ENCODE measurements around the gene NPPB.

The NPPB gene

DNA sequence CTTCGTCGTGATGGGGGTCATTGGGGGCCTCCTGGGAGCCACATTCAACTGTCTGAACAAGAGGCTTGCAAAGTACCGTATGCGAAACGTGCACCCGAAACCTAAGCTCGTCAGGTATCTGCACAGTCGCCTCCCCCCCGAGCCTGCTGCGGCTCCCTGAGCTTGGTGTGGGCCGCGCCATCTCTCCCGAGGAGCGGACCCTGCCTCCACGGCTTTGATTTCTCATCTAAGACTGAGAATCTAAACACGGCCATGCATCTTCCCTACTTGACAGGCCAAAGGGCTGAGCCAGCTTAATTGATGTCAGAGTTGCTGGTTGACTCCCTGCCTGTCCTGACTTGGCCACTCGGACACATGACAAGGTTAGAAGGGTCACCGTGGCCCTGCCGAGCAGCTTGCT, 30.2 kb downstream of the NPPB start:
- peaks cover 0 to 2% of the 10 kb centered on the region in 2 donors for H3K9me3 ChIP-seq (replicated peaks in 1 of 2; ENCODE audit: control insufficient read depth in 2 of 2, insufficient read depth in 1 of 2, low read depth in 1 of 2, low read length in 2 of 2)
- no CpG with 5 or more reads among the region's 19 CpGs for WGBS, 2 donors (ENCODE audit: extremely low coverage in 2 of 2, insufficient read length in 2 of 2, insufficient replicate concordance in 1 of 2)
- H3K36me3 ChIP-seq (replicated peaks in 1 of 2; ENCODE audit: control insufficient read depth in 2 of 2, insufficient read depth in 2 of 2, low read length in 2 of 2): peaks cover 66 to 94% of the 10 kb centered on the region in 2 donors
- no peak overlapping the region for H3K4me3 ChIP-seq (ENCODE audit: low read length in 2 of 2)
- no peaks in the 10 kb centered on the region for H3K79me1 ChIP-seq (ENCODE audit: low read depth, low read length)
- H4K91ac ChIP-seq (ENCODE audit: low read depth, low read length, poor library complexity): no peak overlapping the region
- no peak overlapping the region for H3K23ac ChIP-seq (ENCODE audit: low read depth, low read length, poor library complexity)
- no peak overlapping the region for H3K4me2 ChIP-seq (ENCODE audit: insufficient read depth, low read length, poor library complexity, severe bottlenecking)
- no peak overlapping the region for H2AK5ac ChIP-seq (ENCODE audit: low read depth, low read length)
- no peak for DNase-seq (ENCODE audit: low spot score)
- H3K4ac ChIP-seq (ENCODE audit: low read length): no peak overlapping the region
- H4K8ac ChIP-seq (ENCODE audit: low read depth, low read length): no peak overlapping the region
- no peak overlapping the region for H3K27ac ChIP-seq (replicated peaks; ENCODE audit: low read length)
- no peak overlapping the region for H2BK5ac ChIP-seq (ENCODE audit: low read length)
- H3K4me1 ChIP-seq (ENCODE audit: control insufficient read depth in 2 of 2, insufficient read depth in 1 of 2, low read depth in 1 of 2, low read length in 2 of 2): no peaks in the 10 kb centered on the region
- H2AFZ ChIP-seq (ENCODE audit: low read length): no peak overlapping the region
- H3K18ac ChIP-seq (ENCODE audit: low read length): no peak overlapping the region
- H3K9ac ChIP-seq (ENCODE audit: low read depth, low read length, poor library complexity): no peak overlapping the region
- no peaks in the 10 kb centered on the region for H3K27me3 ChIP-seq (ENCODE audit: control insufficient read depth in 3 of 3, insufficient read depth in 3 of 3, low read depth in 1 of 3, low read length in 3 of 3)
- H3K14ac ChIP-seq (ENCODE audit: low read length): no peak overlapping the region
- no peak overlapping the region for H2BK12ac ChIP-seq (ENCODE audit: low read length)
- H2BK120ac ChIP-seq (ENCODE audit: low read depth, low read length): no peak overlapping the region
- no peak overlapping the region for H2BK15ac ChIP-seq (ENCODE audit: low read length)

DNA sequence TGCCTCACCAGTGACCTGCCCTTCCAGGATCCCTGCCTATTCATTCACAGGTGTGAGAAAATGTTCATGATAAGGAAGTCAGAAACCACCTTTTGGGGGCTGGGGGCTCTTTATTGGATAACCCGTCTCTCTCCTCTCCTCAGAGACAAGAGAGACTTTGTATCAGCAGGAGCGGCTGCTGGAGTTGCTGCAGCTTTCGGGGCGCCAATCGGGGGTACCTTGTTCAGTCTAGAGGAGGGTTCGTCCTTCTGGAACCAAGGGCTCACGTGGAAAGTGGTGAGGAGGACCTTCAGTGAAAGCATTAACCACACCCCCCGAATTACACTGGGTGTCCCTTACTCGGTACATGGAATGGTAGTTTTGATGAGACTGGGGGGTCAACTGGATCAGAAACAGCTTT, 31.8 kb downstream of the NPPB start:
- H3K79me1 ChIP-seq (ENCODE audit: low read depth, low read length): no peaks in the 10 kb centered on the region
- no peak overlapping the region for H2BK12ac ChIP-seq (ENCODE audit: low read length)
- H2BK120ac ChIP-seq (ENCODE audit: low read depth, low read length): no peak overlapping the region
- no peaks in the 10 kb centered on the region for H3K27me3 ChIP-seq (ENCODE audit: control insufficient read depth in 3 of 3, insufficient read depth in 3 of 3, low read depth in 1 of 3, low read length in 3 of 3)
- no peak overlapping the region for H3K9ac ChIP-seq (ENCODE audit: low read depth, low read length, poor library complexity)
- DNase-seq (ENCODE audit: low spot score): no peak
- peaks cover 0 to 2% of the 10 kb centered on the region in 2 donors for H3K9me3 ChIP-seq (replicated peaks in 1 of 2; ENCODE audit: control insufficient read depth in 2 of 2, insufficient read depth in 1 of 2, low read depth in 1 of 2, low read length in 2 of 2)
- no peak overlapping the region for H3K4me3 ChIP-seq (ENCODE audit: low read length in 2 of 2)
- no peaks in the 10 kb centered on the region for H3K4me1 ChIP-seq (ENCODE audit: control insufficient read depth in 2 of 2, insufficient read depth in 1 of 2, low read depth in 1 of 2, low read length in 2 of 2)
- H3K4ac ChIP-seq (ENCODE audit: low read length): no peak overlapping the region
- H2BK5ac ChIP-seq (ENCODE audit: low read length): no peak overlapping the region
- H3K36me3 ChIP-seq (replicated peaks in 1 of 2; ENCODE audit: control insufficient read depth in 2 of 2, insufficient read depth in 2 of 2, low read length in 2 of 2): peaks cover 66 to 93% of the 10 kb centered on the region in 2 donors
- H4K91ac ChIP-seq (ENCODE audit: low read depth, low read length, poor library complexity): no peak overlapping the region
- H4K8ac ChIP-seq (ENCODE audit: low read depth, low read length): no peak overlapping the region
- H3K14ac ChIP-seq (ENCODE audit: low read length): no peak overlapping the region
- no peak overlapping the region for H3K4me2 ChIP-seq (ENCODE audit: insufficient read depth, low read length, poor library complexity, severe bottlenecking)
- no peak overlapping the region for H2AFZ ChIP-seq (ENCODE audit: low read length)
- H3K23ac ChIP-seq (ENCODE audit: low read depth, low read length, poor library complexity): no peak overlapping the region
- no peak overlapping the region for H2AK5ac ChIP-seq (ENCODE audit: low read depth, low read length)
- H2BK15ac ChIP-seq (ENCODE audit: low read length): no peak overlapping the region
- no peak overlapping the region for H3K18ac ChIP-seq (ENCODE audit: low read length)
- no peak overlapping the region for H3K27ac ChIP-seq (replicated peaks; ENCODE audit: low read length)
- no CpG with 5 or more reads among the region's 9 CpGs for WGBS, 2 donors (ENCODE audit: extremely low coverage in 2 of 2, insufficient read length in 2 of 2, insufficient replicate concordance in 1 of 2)

DNA sequence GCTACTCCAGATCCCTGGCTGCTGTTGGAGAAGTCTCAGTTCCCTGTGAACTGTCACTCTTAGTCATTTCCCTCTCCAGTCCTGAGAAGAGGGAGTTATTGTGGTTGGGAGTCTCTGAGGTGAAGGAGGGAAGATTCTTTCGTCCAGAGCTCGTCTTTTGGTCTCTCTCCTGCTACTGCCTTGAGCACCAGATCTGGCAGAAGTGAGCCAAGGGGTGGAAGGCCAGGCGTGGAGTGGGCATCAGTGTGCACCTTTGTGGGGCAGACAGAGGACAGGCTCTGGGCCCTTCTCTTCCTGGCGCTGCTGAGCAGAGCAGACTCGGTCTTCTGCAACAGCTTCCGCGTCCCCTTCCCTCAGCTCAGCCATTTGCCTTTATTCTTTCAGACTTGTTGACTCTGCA, 33.6 kb downstream of the NPPB start:
- no peak overlapping the region for H3K14ac ChIP-seq (ENCODE audit: low read length)
- DNase-seq (ENCODE audit: low spot score): no peak
- no peak overlapping the region for H3K18ac ChIP-seq (ENCODE audit: low read length)
- no peak overlapping the region for H3K9ac ChIP-seq (ENCODE audit: low read depth, low read length, poor library complexity)
- H4K91ac ChIP-seq (ENCODE audit: low read depth, low read length, poor library complexity): no peak overlapping the region
- WGBS, 2 donors (ENCODE audit: extremely low coverage in 2 of 2, insufficient read length in 2 of 2, insufficient replicate concordance in 1 of 2): no CpG with 5 or more reads among the region's 7 CpGs
- H3K27me3 ChIP-seq (ENCODE audit: control insufficient read depth in 3 of 3, insufficient read depth in 3 of 3, low read depth in 1 of 3, low read length in 3 of 3): no peaks in the 10 kb centered on the region
- H2BK120ac ChIP-seq (ENCODE audit: low read depth, low read length): no peak overlapping the region
- H4K8ac ChIP-seq (ENCODE audit: low read depth, low read length): no peak overlapping the region
- H3K36me3 ChIP-seq (replicated peaks in 1 of 2; ENCODE audit: control insufficient read depth in 2 of 2, insufficient read depth in 2 of 2, low read length in 2 of 2): peaks cover 65 to 91% of the 10 kb centered on the region in 2 donors
- H3K79me1 ChIP-seq (ENCODE audit: low read depth, low read length): no peaks in the 10 kb centered on the region
- no peaks in the 10 kb centered on the region for H3K4me1 ChIP-seq (ENCODE audit: control insufficient read depth in 2 of 2, insufficient read depth in 1 of 2, low read depth in 1 of 2, low read length in 2 of 2)
- no peak overlapping the region for H3K4ac ChIP-seq (ENCODE audit: low read length)
- no peak overlapping the region for H2AFZ ChIP-seq (ENCODE audit: low read length)
- no peak overlapping the region for H3K23ac ChIP-seq (ENCODE audit: low read depth, low read length, poor library complexity)
- H2BK5ac ChIP-seq (ENCODE audit: low read length): no peak overlapping the region
- no peak overlapping the region for H2AK5ac ChIP-seq (ENCODE audit: low read depth, low read length)
- H2BK15ac ChIP-seq (ENCODE audit: low read length): no peak overlapping the region
- H3K9me3 ChIP-seq (replicated peaks in 1 of 2; ENCODE audit: control insufficient read depth in 2 of 2, insufficient read depth in 1 of 2, low read depth in 1 of 2, low read length in 2 of 2): peaks cover 0 to 2% of the 10 kb centered on the region in 2 donors
- no peak overlapping the region for H3K4me3 ChIP-seq (ENCODE audit: low read length in 2 of 2)
- H2BK12ac ChIP-seq (ENCODE audit: low read length): no peak overlapping the region
- no peak overlapping the region for H3K27ac ChIP-seq (replicated peaks; ENCODE audit: low read length)
- H3K4me2 ChIP-seq (ENCODE audit: insufficient read depth, low read length, poor library complexity, severe bottlenecking): no peak overlapping the region

DNA sequence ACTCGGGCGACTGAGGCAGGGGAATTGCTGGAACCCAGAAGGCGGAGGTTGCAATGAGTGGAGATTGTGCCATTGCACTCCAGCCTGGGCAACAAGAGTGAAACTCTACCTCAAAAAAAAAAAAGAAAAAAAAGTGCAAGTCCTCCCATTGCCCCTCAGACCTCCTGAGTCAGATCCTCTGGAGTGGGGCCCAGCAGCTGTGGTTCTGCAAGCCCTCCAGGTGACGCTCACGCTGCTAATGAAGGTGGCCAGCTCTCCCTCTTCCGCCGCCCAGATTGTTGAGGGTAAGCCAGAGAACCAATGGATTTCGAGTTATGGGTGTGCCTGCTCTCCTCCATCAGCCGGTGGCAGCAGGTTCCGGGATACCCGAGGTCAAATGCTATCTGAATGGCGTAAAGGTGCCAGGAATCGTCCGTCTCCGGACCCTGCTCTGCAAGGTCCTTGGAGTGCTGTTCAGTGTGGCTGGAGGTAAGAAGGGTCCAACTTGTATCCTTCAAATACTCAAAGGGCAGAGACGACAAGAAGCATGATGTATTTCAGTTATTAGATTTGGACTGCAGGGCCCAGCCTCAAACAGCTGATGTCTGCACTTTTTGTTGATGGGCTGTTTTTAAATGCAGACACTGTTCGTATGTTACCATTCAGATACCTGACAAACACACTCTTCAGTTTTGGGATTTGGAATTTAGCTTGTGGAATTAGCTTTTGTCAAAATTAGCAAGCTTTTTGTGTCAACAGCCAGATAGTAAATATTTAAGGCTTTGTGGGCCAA, 35.2 kb downstream of the NPPB start:
- Histone ChIP-seq H2BK15ac (ENCODE audit: low read length) (no peak overlapping the region), H4K8ac (ENCODE audit: low read depth, low read length) (no peak overlapping the region), H3K27me3 (ENCODE audit: control insufficient read depth in 3 of 3, insufficient read depth in 3 of 3, low read depth in 1 of 3, low read length in 3 of 3) (no peaks in the 10 kb centered on the region), H3K4me2 (ENCODE audit: insufficient read depth, low read length, poor library complexity, severe bottlenecking) (no peak overlapping the region), H3K4me3 (ENCODE audit: low read length in 2 of 2) (no peak overlapping the region), H3K23ac (ENCODE audit: low read depth, low read length, poor library complexity) (no peak overlapping the region), H3K4me1 (ENCODE audit: control insufficient read depth in 2 of 2, insufficient read depth in 1 of 2, low read depth in 1 of 2, low read length in 2 of 2) (no peaks in the 10 kb centered on the region), H3K27ac (replicated peaks; ENCODE audit: low read length) (no peak overlapping the region), H3K18ac (ENCODE audit: low read length) (no peak overlapping the region), H2AK5ac (ENCODE audit: low read depth, low read length) (no peak overlapping the region), H3K9me3 (replicated peaks in 1 of 2; ENCODE audit: control insufficient read depth in 2 of 2, insufficient read depth in 1 of 2, low read depth in 1 of 2, low read length in 2 of 2) (no peaks in the 10 kb centered on the region), H3K14ac (ENCODE audit: low read length) (no peak overlapping the region), H3K79me1 (ENCODE audit: low read depth, low read length) (no peaks in the 10 kb centered on the region), H4K91ac (ENCODE audit: low read depth, low read length, poor library complexity) (no peak overlapping the region), H3K9ac (ENCODE audit: low read depth, low read length, poor library complexity) (no peak overlapping the region), H3K36me3 (replicated peaks in 1 of 2; ENCODE audit: control insufficient read depth in 2 of 2, insufficient read depth in 2 of 2, low read length in 2 of 2) (peaks cover 59 to 91% of the 10 kb centered on the region in 2 donors), H3K4ac (ENCODE audit: low read length) (no peak overlapping the region), H2AFZ (ENCODE audit: low read length) (no peak overlapping the region), H2BK12ac (ENCODE audit: low read length) (no peak overlapping the region), H2BK120ac (ENCODE audit: low read depth, low read length) (no peak overlapping the region), H2BK5ac (ENCODE audit: low read length) (no peak overlapping the region)
- DNase-seq (ENCODE audit: low spot score): no peak
- WGBS, 2 donors (ENCODE audit: extremely low coverage in 2 of 2, insufficient read length in 2 of 2, insufficient replicate concordance in 1 of 2): no CpG with 5 or more reads among the region's 17 CpGs
